ENCODE results near the gene CLMP. TPM values are rescaled to one million over a fixed set of nuclear protein-coding genes. Genes with fewer than 3 reads are reported as not detected.
"Not testable (repeated sequence)": the region's sequence is repeated elsewhere in the genome, so short reads cannot be mapped to it uniquely, and the experiment has no call there.

The CLMP gene
- total RNA-seq, 1 experiment from 2014 or later = not detected

DNA sequence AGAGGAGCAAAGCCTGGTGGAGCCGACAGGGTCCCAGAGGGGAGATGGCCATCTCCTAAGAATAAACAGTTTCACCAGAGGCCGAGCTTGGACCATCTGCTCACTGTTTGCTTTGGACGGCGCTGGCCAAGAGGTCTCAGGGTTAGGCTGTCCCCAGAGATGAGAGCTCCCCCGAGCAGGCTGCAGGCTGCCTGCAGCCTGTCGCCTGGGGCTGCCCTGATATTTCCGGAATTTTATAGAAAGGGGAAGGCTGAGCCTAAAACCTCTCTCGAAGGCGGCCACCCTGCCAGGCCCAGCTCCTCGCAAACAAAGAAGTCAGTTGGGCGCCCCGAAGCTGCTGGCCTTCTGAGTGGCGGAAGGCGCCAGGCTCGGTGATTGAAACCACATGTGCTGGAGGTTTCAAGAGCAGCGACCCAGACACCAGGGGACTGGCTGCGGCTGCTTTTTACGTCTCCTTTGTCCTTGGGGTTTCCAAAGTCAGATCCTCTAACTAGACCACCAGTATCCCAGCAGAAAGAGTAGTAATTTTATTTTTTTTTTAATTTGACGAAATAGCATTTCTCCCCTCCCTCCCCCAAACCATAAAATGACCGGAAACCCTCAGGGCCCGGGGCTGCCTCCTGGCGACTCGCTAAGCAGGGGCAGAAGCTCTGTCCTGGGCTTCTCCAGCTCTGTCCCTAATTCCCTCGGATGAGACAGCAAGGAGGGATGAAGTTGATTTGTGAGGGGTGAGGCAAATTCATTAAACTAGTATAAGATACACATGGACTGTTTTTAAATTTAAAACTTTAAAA is 57.4 kb downstream of the CLMP start:
- no peak for DNase-seq (ENCODE audit: low spot score)

DNA sequence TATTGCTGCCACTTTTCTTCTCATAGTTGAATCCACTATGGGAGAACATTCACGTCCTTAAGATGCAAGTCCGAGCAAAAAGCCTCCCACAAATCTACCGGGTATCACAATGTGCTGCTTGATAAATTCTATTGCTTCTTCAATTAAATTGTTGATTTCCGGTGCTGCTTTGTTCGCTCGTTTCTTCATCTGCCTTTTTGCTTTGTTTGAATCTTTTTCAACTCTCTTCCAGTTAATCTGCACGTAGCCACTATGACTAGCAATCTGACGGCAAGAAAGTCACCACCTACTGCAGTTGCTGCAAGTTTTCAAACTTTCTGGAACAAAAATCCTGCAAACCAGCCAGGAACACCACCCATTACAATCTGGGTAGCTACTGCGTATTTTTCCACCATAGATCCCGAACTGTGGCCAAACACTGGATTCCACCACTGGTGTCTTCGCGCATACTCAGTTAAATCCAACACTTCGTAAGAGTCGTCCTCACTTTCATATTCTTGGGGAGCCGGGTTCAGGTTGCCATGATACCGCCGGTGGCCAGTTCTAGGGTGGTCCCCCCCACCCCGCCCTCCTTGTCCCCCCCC is 59.1 kb downstream of the CLMP start:
- DNase-seq (ENCODE audit: low spot score) = no peak

DNA sequence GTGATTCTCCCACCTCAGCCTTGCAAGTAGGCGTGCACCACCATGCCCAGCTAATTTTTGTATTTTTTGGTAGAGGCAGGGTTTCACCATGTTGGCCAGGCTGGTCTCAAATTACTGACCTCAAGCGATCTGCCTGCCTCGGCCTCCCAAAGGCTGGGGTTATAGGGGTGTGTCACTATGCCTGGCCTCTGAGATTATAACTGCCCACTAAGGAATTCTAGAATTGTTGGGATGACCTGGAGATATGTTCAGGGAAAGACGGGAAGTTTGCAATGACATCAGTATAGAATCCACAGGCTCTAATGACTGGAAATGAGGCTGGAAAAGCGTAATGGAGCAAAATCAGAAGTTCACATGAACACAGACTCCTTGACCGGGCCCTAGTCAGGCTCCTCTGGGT is 62.2 kb downstream of the CLMP start:
- DNase-seq (ENCODE audit: low spot score) = no peak

DNA sequence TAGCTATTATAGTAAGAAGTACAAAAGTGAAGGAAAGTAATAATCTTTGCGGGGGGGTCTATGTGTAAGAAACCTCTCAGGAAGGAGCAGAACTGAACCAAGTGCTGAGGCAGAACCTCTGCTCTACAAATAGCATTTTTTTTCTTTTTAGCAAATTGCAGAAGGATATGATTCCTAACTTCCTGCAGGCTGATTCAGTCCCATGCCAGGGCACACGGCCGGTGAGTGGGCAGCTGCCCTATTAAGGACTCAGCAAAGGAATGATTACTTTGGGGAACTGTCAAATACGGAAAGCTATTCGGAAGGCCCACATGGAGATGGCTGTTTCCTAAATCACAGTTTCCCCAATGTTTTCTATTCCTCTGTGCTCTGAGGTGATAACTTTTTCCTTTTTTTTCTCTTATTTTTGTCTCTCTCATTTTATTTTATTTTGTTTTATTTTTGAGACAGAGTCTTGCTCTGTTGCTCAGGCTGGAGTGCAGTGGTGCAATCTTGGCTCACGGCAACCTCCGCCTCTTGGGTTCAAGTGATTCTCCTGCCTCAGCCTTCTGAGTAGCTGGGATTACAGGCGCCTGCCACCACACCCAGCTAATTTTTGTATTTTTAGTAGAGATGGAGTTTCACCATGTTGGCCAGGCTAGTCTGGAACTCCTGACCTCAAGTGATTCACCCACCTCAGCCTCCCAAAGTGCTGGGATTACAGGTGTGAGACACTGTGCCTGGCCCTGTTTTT is 62.8 kb downstream of the CLMP start:
- DNase-seq (ENCODE audit: low spot score) = not testable (repeated sequence)

DNA sequence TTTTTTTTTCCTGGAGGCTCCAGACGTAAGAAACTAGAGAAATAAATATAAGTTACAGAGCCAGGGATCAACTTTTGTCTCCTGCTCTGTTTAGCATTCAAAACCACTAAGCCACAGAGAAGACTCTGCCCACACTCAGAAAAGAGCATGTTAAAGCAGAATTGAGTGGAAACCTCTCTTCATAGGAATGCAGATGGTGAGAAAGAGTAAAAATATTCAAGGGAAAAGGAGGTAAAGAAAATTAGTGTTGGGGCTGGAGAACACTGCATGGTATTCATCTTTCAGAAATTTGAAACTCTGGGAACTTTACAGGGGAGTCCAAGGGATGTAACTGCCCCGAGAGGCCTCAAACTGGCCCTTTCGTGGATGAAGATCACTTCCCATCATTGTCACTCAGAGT is 65.1 kb downstream of the CLMP start:
- no peak for DNase-seq (ENCODE audit: low spot score)

DNA sequence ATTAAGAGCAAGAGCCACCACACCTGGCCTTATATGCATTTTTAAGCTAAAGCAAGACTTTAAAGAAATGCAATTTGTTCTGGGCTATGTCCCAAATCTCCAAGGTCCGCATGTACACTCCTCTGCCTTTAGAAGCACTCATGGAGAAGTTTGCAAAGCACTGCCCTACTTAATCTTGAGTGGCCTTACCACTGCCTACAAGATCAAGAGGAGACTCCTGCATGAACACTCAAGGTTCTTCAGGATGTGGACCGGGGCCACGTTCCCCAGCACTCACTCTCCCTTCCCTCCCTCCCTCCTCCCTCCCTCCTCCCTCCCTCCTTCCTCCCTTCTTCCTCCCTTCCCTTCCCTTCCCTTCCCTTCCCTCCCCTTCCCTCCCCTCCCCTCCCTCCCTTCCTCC is 69.9 kb downstream of the CLMP start:
- no peak for DNase-seq (ENCODE audit: low spot score)

DNA sequence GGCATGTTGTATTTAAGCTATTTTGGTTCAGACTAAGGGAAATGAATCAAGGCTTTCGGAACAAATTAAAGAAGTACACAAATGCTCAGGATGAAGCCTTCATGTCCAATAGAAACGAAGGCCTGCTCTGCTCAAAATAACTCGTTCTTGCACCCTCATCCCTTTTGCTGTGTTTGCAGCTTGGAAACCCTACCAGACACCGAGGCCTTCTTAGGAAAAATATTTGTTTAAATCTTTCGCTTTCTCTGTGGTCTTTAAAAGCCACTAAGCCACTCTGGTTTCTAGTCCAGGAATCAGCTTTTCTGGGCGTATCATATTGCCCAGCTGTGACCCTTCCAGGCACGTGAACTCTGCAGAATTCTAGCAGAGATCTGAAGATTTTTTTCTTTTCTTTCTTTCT is 72.2 kb downstream of the CLMP start:
- no peak for DNase-seq (ENCODE audit: low spot score)

DNA sequence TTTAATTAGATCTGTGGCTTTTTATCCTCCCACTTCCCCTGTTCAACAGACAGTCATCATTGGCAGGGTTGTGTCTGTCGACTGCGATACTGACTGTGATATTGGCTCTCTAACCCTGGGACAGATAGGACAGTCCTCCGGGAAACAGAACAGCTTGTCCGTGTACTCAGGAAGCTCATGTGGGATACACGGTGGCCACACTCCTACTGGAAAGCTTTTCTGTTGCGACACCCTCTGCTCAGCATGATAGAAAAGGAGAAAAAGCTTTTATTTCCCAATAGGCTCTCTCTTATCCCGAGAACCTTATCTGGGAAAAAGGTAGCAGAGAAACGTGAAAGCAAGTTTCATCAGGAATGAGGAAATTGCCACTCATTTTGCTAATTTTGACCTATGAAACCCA is 72.7 kb downstream of the CLMP start:
- DNase-seq (ENCODE audit: low spot score) = no peak

DNA sequence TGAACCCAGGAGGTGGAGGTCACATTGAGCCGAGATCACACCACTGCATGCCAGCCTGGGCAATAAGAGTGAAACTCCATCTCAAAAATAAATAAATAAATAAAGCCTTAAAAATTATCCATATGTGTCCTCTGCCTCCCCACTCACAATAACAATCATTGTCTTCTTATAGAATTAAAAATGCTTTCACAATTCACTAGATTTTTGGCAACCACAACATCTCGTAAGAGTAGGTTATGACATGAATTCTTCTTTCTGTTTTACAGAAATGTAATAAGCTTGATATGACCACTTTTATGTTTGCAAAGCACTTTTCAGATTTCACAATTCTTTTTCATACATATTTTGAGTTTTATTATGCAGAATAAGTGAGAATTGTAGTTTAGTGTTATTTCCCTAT is 78.6 kb downstream of the CLMP start:
- DNase-seq (ENCODE audit: low spot score) = no peak

DNA sequence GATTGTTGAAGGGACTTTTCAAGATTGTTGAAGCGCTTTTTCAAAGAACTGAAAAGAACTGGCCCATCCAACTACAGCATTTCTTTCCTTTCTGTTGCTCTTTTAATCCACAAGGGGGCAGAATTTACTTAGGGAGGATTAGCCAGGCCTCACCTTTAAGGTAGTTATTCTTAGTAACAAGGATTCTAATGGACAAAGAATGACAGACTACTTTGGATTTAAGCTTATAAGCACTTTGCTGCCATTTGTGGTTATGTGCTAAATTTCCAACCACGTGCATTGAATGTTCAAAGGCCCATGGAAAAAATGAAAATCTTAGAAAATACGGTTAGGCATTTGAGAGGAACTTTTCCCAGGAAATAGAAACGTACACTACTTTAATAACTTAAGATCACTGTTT is 83.6 kb downstream of the CLMP start:
- DNase-seq (ENCODE audit: low spot score) = peak; percentile 61

DNA sequence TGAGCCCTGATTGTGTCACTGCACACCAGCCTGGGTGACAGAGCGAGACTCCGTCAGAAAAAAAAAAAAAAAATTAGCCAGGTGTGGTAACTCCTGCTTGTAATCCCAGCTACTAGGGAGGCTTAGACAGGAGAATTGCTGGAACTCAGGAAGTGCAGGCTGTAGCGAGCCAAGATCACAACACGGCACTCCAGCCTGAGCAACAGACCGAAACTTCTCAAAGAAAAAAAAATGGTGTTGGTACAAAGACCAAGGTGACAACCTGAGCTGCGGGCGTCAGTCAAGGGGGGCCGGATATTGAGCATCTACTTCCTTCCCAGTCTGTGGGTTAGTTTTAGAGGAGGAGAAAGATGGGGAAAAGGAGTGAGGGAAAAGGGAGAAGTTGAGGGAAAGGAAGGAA is 84.7 kb downstream of the CLMP start:
- DNase-seq (ENCODE audit: low spot score) = no peak

DNA sequence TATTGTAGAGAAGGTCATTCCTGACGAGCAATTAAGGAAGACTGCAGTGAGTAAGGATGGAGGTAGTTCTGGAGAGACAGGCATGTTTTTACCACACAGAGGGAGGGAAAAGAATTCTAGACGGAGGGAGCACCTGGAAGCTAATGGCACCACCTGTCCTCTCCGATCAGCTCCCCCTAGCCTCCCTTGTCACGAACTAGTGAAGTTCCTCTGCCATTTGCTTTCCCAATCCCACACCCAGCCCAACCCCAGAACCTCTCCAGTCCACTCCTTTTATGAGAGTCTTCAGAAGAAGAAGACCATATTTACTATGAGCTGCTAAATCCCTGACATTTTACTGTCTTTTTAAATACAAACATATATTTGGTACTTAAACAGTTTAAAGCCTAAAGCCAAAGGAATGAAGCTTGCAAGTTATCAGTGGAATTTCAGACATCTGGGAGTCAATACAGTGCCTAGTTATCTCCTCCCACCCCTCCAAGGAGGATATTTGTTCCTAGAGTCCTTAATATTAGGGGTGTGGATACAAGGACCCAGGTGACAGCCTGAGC is 87.0 kb downstream of the CLMP start:
- DNase-seq (ENCODE audit: low spot score) = no peak

DNA sequence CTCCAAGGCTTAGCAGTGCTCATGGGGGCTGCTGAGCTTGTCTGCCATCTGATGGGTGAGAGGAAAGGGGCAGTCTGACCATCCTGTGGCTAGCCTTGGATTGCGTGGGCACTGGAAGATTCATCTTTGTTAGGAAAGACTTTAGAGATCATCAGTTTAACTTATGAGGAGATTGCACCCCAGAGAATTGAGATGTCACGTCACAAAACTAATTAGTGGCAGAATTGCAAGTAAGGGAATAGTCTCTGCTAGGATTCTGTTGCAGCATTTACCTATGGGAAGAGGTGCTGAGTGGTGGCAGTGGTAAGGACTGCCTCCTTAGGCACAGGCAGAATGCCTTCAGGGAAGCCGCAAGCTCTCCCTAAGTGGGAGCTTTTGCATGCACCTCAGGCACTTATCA is 90.4 kb downstream of the CLMP start:
- DNase-seq (ENCODE audit: low spot score) = no peak

DNA sequence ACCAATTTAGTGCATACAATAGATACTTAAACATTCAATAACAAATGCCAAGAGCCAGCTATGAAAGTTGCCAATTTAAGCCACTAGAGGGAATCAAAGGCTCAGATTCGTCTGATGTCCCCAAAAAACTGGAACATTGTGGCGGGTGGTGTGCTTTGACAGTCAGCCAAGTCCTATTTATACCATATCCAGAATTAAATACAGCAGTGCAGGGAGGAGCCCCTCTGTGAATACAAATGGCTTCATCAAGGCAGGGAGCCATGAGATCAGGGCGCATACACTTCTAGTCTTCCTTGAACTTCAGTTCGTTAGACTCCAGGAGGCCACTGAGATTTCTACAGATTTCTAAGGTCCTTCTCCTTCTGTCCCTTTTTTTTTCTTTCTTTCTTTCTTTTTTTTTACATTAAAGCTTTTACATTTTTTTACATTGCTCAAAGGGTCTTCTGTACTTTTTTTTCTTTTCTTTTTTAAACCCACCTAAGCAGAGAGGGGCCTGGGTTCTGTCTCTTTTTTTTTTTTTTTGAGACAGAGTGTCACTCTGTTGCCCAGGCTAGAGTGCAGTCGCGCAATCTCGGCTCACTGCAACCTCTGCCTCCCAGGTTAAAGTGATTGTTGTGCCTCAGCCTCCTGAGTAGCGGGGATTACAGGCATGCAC is 91.6 kb downstream of the CLMP start:
- DNase-seq (ENCODE audit: low spot score) = peak; percentile 77

DNA sequence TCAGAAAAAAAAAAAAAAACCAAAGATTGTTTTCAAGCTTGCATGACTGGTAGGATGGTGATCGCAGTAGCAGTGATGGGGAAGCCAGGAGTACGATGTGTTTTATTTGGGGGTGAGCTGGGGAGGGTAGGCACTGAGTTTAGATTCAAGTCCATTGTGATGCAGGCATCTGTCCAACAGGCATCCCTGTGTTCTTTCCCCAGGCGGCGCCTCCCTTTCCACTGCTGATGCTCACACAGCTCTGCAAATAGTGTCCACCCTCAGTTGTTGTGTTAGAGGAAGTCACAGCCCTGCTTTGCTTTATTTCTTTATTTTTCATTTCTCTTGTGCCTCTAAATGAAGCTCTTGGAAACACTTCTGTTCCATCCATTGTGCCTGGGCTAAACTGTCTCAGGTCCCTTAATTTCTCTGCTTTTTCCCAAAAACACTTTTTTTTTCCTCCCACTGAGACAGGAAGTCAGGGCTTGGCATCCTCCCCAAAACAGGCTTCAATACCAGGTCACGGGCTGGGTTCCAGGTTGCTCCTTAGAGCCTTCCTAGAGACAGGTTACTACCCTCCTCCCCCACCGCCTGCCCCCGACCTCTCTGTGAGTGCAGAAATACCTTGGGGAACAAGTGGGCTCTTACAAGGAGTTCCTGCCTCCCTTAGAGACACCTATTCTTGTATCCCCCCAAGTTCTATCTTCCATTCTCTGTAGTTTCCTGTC is 94.5 kb downstream of the CLMP start:
- DNase-seq (ENCODE audit: low spot score) = no peak

DNA sequence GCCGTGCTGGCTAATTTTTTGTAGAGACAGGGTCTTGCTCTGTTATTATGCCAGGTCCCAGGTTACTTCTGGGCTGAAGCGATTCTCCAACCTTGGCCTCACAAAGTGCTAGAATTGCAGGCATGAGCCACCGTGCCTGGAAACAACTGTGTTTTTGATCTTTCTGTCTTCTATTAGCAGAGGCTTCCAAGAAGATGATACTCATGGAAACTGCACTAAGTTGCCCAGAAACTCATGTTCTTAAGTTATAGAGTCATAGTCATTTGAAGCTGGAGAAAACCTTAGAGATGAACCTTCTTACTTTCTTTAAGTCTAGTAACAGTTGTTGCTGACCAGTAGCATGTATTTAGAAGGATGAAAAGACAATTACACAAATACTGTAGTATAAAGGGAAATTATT is 96.1 kb downstream of the CLMP start:
- DNase-seq (ENCODE audit: low spot score) = no peak

DNA sequence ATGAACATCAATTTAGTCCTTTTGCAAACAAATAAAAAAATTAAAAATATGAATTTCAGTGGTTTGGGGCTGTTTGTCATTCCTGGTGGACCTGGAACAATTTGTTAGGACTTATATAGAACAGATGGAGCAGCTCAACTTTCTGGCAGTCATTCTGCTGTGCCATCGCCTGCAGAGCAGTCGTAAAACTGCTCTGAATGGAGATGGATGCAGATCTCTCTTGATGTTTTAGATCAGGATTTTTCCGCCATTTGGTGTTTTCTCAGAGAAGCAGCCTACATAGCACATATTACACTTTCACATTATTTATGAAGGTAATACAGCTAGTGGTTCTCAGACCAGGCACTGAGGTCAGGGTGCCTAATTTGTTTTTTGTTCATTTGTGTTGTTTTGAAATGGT is 101.3 kb downstream of the CLMP start:
- no peak for DNase-seq (ENCODE audit: low spot score)

DNA sequence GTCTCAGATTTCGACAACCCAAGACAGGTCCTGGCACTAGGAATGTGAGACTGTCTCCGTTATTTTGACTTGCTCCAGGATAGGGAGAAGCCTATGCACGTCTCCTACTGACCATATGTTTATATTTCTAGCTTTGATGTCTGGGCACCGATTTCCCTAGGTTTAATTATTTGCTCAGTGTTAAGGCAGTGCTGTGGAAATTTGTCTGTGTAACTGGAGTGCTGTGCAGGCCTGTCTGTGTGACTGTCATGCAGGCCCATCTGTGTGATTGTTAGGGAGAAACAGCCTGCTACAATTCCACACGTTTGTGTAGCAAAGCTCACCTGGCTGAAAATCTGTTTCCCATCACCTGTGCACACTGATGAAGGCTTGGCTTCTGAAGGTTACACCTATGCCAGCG is 103.5 kb downstream of the CLMP start:
- DNase-seq (ENCODE audit: low spot score) = no peak

DNA sequence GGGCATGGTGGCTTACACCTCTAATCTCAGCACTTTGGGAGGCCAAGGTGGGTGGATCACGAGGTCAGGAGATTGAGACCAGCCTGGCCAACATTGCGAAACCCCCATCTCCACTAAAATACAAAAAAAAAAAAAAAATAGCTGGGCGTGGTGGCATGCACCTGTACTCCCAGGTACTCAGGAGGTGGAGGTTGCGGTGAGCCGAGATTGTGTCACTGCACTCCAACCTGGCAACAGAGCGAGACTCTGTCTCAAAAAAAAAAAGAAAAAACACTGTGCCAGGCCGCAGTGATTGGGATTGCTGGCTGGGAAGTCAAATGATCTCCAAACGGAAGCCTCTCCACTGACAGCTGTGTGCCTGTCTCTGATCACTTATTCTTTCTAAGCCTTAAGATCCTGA is 104.9 kb downstream of the CLMP start:
- DNase-seq (ENCODE audit: low spot score) = not testable (repeated sequence)

DNA sequence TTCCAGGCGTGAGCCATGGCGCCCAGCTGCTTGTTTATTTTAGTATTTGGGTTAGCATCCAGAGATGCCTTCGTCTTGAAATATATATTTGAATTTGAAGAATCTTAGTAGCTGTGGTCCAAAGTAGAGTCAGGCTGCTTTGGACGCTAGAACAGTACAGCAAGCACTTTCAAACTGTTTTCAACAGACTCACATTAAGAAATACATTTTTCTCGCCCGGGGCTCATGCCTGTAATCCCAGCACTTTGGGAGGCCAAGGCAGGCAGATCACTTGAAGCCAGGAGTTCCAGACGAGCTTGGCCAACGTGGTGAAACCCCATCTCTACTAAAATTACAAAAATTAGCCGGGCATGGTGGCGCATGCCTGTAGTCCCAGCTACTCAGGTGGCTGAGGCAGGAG is 106.2 kb downstream of the CLMP start:
- DNase-seq (ENCODE audit: low spot score) = not testable (repeated sequence)

DNA sequence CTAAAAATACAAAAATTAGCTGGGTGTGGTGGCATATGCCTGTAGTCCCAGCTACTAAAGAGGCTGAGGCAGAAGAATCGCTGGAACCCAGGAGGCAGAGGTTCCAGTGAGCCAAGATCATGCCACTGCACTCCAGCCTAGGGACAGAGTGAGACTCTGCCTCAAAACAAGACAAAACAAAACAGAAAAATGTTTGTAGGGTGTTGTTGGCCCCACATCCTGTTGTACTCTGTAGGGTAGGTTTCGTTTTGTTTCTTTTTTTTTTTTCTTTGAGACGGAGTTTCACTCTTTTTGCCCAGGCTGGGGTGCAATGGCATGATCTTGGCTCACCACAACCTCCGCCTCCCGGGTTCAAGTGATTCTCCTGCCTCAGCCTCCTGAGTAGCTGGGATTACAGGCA is 107.4 kb downstream of the CLMP start:
- not testable (repeated sequence) for DNase-seq (ENCODE audit: low spot score)
